Smooth muscle cell of the brain vasculature (primary cell): ENCODE data around the gene GTPBP2.

ENCODE experiments used
- DNase-seq: peaks from one replicate; pipeline ENCODE4 v3.0.0-alpha.2; 2012; ENCODE audit warnings: low read depth, low spot score

The GTPBP2 gene

DNA sequence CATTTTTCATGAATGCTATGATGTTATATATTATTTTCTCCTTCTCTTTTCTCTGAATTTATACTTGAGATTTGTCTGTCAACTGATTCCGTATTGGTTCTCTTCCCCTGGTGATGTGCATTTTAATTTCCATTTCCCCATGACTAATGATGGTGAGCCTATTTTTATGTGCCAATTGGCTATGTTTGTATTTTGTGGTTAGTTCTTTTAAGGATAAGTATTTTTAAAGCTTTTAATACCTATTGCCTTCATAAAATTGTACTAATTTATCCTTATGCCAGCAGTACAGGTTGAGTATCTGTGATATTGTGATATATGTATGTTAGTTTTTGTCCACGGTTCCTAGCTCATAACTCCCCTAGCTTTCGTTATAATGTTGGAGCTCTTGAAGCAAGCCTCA, 50.3 kb downstream of the GTPBP2 start:
- DNase-seq, result no peak

- DNase-seq, result peak; percentile 72
Measured at GRCh38 chr6:43575772-43576551, 53.1 kb downstream of the GTPBP2 start, which contains the start of the genes POLH and XPO5. TSS of gene POLH (plus strand) at chr6:43576185. CDS start at chr6:43582320, 6,135 bp downstream. TSS of gene XPO5 (minus strand) at chr6:43576038. CDS start at chr6:43575864, 174 bp downstream.

GRCh38 chr6:43575105-43575771, 53.8 kb downstream of the GTPBP2 start:
- DNase-seq, result no peak

DNA sequence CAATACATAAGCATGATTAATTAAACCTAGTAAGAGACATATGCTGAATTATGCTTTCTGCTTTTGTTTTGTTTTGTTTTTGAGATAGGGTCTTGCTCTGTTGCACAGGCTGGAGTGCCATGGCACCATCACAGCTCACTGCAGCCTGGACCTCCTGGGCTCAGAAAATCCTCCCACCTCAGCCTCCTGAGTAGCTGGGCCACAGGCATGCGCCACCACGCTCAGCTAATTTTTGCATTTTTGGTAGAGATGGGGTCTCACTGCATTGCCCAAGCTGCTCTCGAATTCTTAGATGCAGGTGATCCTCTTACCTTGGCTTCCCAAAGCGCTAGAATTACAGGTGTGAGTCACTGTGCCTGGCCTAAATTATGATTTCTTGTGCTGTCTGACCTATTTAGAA, 57.0 kb downstream of the GTPBP2 start:
- no peak for DNase-seq

DNA sequence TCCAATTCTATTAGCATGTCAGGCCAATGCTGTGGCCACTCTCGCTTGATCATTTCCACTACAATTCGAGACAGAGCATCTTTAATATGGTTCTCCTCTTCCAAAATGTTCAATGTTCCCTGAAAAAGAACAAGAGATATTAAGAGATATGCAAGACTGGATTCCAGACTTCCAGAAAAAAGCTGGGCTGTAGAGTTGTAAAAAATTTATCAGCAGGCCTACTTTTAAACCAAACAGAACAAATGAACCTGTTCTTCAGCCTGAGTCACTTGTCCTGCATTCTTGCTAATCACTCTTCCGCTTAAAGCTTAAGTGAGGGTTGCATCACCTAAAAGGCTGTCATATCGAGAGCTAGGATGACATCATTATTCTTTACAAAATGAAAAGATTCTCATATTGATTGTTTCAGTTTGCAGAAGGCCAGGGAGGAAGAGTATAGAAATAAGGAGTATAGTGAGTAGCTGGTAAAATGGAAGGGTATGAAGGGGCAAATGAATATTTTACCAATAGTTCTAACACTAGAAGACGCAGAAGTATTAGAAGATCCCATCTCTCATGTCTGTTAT, 58.1 kb downstream of the GTPBP2 start:
- DNase-seq, result no peak
